Fibroblast of lung (primary cell): ENCODE data around the gene ZC3H14. TPM values are rescaled to one million over a fixed set of nuclear protein-coding genes. Genes with fewer than 3 reads are reported as not detected.

Experiments used
- DNase-seq, 2 donors: peaks; one replicate each; pipeline versions ENCODE4 v3.0.0 to v3.0.0-alpha.2; 2010; ENCODE audit warnings: low read depth in 2 of 2
- H2AFZ ChIP-seq: 2 replicates; pipeline ENCODE4 v1.5.1; 2012; ENCODE audit warnings: low read length, control low read depth, inconsistent platforms
- H3K27ac ChIP-seq: 2 replicates; pipeline ENCODE4 v1.5.1; 2011; ENCODE audit warnings: low read length, control low read depth; ENCODE audit not compliant: insufficient read depth
- H3K27me3 ChIP-seq: 2 replicates; pipeline ENCODE4 v1.5.1; 2011; ENCODE audit warnings: mild to moderate bottlenecking, low read length; ENCODE audit not compliant: control insufficient read depth, insufficient read depth
- H3K36me3 ChIP-seq: 2 replicates; pipeline ENCODE4 v1.5.1; 2011; ENCODE audit warnings: low read length; ENCODE audit not compliant: control insufficient read depth, insufficient read depth
- H3K4me1 ChIP-seq: 2 replicates; pipeline ENCODE4 v1.5.1; 2011; ENCODE audit warnings: low read length; ENCODE audit not compliant: control insufficient read depth, insufficient read depth; ENCODE audit errors: extremely low read depth
- H3K4me2 ChIP-seq: 2 replicates; pipeline ENCODE4 v1.5.1; 2011; ENCODE audit warnings: low read length, control low read depth; ENCODE audit not compliant: insufficient read depth; ENCODE audit errors: extremely low read depth
- H3K4me3 ChIP-seq, 4 experiments: fragments of 200-600 bp in 1 of 4; sonication (generic) in 1 of 4; replicated peaks in 1 of 4; 2 replicates each; pipeline ENCODE4 v1.5.1; 2011 to 2016; ENCODE audit warnings: low read length in 4 of 4, low read depth in 3 of 4, mild to moderate bottlenecking in 3 of 4, control low read depth in 2 of 4, inconsistent platforms in 1 of 4, mixed read lengths in 1 of 4; ENCODE audit not compliant: insufficient read depth in 1 of 4; ENCODE audit errors: control extremely low read depth in 1 of 4
- H3K79me2 ChIP-seq: 2 replicates; pipeline ENCODE4 v1.5.1; 2012; ENCODE audit warnings: mild to moderate bottlenecking, low read length, inconsistent platforms; ENCODE audit not compliant: control insufficient read depth, insufficient read depth
- H3K9ac ChIP-seq: 2 replicates; pipeline ENCODE4 v1.5.1; 2011; ENCODE audit warnings: mild to moderate bottlenecking, low read length, control low read depth; ENCODE audit not compliant: insufficient read depth
- H3K9me3 ChIP-seq: 2 replicates; pipeline ENCODE4 v1.5.1; 2012; ENCODE audit warnings: low read depth, low read length; ENCODE audit not compliant: control insufficient read depth, insufficient read depth
- H4K20me1 ChIP-seq: 2 replicates; pipeline ENCODE4 v1.5.1; 2011; ENCODE audit warnings: low read length; ENCODE audit not compliant: control insufficient read depth, insufficient read depth; ENCODE audit errors: extremely low read depth
- CTCF ChIP-seq, 2 donors: IDR thresholded peaks in 1 of 2; conservative IDR thresholded peaks in 1 of 2; 1 replicate in 1 of 2; 2 replicates in 1 of 2; pipeline ENCODE4 v1.5.1; 2011 to 2012; ENCODE audit warnings: low read length in 2 of 2, control low read depth in 1 of 2, inconsistent platforms in 1 of 2, low read depth in 1 of 2, mild to moderate bottlenecking in 1 of 2
- EZH2 ChIP-seq: IDR thresholded peaks from 2 replicates; pipeline ENCODE4 v1.5.1; 2012; ENCODE audit warnings: low read length, control low read depth, mild to moderate bottlenecking; ENCODE audit errors: missing control alignments
- polyA plus RNA-seq, 2 donors: library from polyadenylated mRNA; depleted of rRNA in 1 of 2; stranded (reverse) in 1 of 2; unstranded in 1 of 2; fragments of >200 nt; gene quantifications; 2 replicates each; pipeline ENCODE4 v1.2.1, GENCODE V29; 2011 to 2012; ENCODE audit warnings: missing spikeins in 1 of 2
- total RNA-seq: library from RNA; depleted of rRNA; stranded (reverse); fragments of >200 nt; gene quantifications from 2 replicates; pipeline ENCODE4 v1.2.1, GENCODE V29; 2014

Gene ZC3H14
- total and polyA plus RNA-seq, 2 donors (not counting 1 experiment from before 2014, with no cell fraction given) = 71.0 to 77.4 TPM

- no peaks in the 10 kb centered on the region for H3K36me3 ChIP-seq
- no peaks in the 10 kb centered on the region for H3K79me2 ChIP-seq
- no peaks in the 10 kb centered on the region for H3K9me3 ChIP-seq
- no peak overlapping the region for H3K9ac ChIP-seq
- H2AFZ ChIP-seq = no peak overlapping the region
- no peaks in the 10 kb centered on the region for H4K20me1 ChIP-seq
- no peak overlapping the region for H3K4me3 ChIP-seq
- no peaks in the 10 kb centered on the region for H3K4me1 ChIP-seq
- TF ChIP-seq EZH2 = no peak
- H3K4me2 ChIP-seq = no peak overlapping the region
- H3K27ac ChIP-seq = no peak overlapping the region
- DNase-seq = peak; percentile 3 to 14
- no peaks in the 10 kb centered on the region for H3K27me3 ChIP-seq
Measured at GRCh38 chr14:88660056-88660455, 97.2 kb downstream of the ZC3H14 start.

GRCh38 chr14:88667555-88668273 is 104.9 kb downstream of the ZC3H14 start:
- Histone ChIP-seq H4K20me1 (no peaks in the 10 kb centered on the region), H2AFZ (peak overlapping the region; percentile 40), H3K4me2 (no peak overlapping the region), H3K4me1 (no peaks in the 10 kb centered on the region), H3K9me3 (no peaks in the 10 kb centered on the region), H3K27ac (no peak overlapping the region), H3K27me3 (no peaks in the 10 kb centered on the region), H3K79me2 (no peaks in the 10 kb centered on the region), H3K9ac (no peak overlapping the region), H3K36me3 (no peaks in the 10 kb centered on the region), H3K4me3 (no peak overlapping the region)
- TF ChIP-seq CTCF (conservative IDR thresholded peaks at IDR 0.05 in 1 of 2, IDR thresholded peaks at IDR 0.05 in 1 of 2; ENCODE audit: low read depth in 1 of 2, low read length in 2 of 2) (peak; percentile 94 to 97), EZH2 (no peak)
- DNase-seq = peak; percentile 71 to 84

GRCh38 chr14:88668448-88669116 is 105.7 kb downstream of the ZC3H14 start:
- Histone ChIP-seq H3K36me3 (no peaks in the 10 kb centered on the region), H3K9ac (no peak overlapping the region), H3K4me2 (no peak overlapping the region), H3K4me1 (no peaks in the 10 kb centered on the region), H3K4me3 (no peak overlapping the region), H3K9me3 (no peaks in the 10 kb centered on the region), H4K20me1 (no peaks in the 10 kb centered on the region), H3K79me2 (no peaks in the 10 kb centered on the region), H2AFZ (no peak overlapping the region), H3K27ac (no peak overlapping the region), H3K27me3 (no peaks in the 10 kb centered on the region)
- no peak for TF ChIP-seq CTCF (conservative IDR thresholded peaks at IDR 0.05 in 1 of 2, IDR thresholded peaks at IDR 0.05 in 1 of 2; ENCODE audit: low read depth in 1 of 2, low read length in 2 of 2)
- TF ChIP-seq EZH2 = no peak
- no peak for DNase-seq
